GM06990 (cell line): ENCODE data around the gene SRMS.

ENCODE experiments used
- DNase-seq: peaks from one replicate; pipeline ENCODE4 v3.0.0-alpha.2; 2011; ENCODE audit not compliant: insufficient read length; ENCODE audit errors: extremely low read depth
- H3K27me3 ChIP-seq: replicated peaks from 2 replicates; pipeline ENCODE4 v1.6.0; 2011; ENCODE audit warnings: low read length; ENCODE audit not compliant: control insufficient read depth, insufficient read depth
- H3K36me3 ChIP-seq: 2 replicates; pipeline ENCODE4 v1.5.1; 2011; ENCODE audit warnings: low read length; ENCODE audit not compliant: control insufficient read depth, insufficient read depth
- H3K4me3 ChIP-seq: replicated peaks from 2 replicates; pipeline ENCODE4 v1.5.1; 2011; ENCODE audit warnings: low read depth, mild to moderate bottlenecking, control low read depth, low read length
- CTCF ChIP-seq: IDR thresholded peaks from 2 replicates; pipeline ENCODE4 v1.5.1; 2011; ENCODE audit warnings: low read length, control low read depth, mild to moderate bottlenecking, inconsistent platforms; ENCODE audit not compliant: insufficient read depth, poor library complexity, severe bottlenecking

SRMS gene

DNA sequence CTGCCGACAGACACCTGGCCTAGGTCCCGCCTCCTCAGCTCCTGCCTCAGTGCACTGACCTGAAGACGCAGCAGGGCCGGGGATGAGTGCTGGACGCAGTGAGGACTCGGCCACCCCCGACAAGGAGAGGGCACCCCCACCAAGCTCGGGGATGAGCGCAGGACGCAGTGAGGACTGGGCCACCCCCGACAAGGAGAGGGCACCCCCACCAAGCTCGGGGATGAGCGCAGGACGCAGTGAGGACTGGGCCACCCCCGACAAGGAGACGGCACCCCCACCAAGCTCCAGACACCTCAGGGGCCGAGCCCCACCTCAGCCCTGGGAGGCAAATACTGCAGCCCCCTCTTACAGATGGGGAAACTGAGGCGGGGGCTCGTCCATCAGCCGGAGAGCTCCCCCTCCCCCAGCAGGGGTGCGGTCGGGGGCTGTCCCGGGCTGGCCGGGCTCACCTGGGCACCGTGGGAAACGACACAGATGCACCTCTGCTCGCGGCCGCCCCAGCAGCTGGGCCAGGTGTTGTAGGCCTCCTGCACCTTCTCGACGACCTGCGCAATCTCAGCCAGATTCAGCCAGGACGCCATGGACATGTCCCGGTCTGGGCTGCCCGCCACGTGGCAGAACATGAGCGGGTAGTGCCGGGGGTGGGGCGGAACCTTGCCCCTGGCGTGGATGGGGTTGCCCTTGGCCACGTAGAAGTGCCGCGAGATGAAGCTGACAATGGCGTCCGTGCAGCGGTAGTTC lies 19.0 kb upstream of the SRMS start:
- TF ChIP-seq CTCF: no peak
- peaks cover 31% of the 10 kb centered on the region for H3K36me3 ChIP-seq
- no peak for DNase-seq
- H3K27me3 ChIP-seq: no peaks in the 10 kb centered on the region
- no peak overlapping the region for H3K4me3 ChIP-seq

DNA sequence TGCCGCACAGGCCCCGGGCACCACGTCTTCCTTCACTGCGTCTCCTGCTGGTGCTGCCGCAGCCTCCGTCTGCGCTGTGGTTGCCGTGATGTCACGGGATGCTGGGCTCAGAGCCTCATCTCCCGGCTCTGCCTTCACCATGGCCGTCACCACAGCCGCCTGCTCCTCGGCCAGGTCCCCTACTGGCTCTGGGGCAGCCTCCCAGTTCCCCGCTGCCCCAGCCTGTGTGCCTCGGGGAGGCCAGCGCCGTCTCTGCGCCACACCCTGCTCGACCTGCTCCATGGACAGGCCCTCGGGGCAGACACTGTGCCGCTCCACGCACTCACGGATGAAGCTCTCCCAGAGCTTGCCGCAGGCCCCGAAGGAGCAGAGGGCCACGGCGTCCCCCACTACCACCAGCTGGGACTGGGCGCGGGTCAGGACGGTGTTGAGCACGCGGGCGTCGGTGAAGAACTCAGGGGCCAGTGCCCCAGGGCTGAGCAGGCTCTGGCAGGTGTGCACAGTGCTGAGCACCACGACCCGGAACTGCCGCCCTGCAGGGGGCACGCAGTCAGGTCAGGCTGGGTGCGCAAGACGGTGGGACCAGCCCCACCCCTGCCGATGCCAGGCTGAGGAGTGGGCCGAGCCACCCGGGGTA lies 18.3 kb upstream of the SRMS start:
- H3K27me3 ChIP-seq: no peaks in the 10 kb centered on the region
- H3K36me3 ChIP-seq: peaks cover 37% of the 10 kb centered on the region
- no peak for TF ChIP-seq CTCF
- no peak overlapping the region for H3K4me3 ChIP-seq
- DNase-seq: no peak

DNA sequence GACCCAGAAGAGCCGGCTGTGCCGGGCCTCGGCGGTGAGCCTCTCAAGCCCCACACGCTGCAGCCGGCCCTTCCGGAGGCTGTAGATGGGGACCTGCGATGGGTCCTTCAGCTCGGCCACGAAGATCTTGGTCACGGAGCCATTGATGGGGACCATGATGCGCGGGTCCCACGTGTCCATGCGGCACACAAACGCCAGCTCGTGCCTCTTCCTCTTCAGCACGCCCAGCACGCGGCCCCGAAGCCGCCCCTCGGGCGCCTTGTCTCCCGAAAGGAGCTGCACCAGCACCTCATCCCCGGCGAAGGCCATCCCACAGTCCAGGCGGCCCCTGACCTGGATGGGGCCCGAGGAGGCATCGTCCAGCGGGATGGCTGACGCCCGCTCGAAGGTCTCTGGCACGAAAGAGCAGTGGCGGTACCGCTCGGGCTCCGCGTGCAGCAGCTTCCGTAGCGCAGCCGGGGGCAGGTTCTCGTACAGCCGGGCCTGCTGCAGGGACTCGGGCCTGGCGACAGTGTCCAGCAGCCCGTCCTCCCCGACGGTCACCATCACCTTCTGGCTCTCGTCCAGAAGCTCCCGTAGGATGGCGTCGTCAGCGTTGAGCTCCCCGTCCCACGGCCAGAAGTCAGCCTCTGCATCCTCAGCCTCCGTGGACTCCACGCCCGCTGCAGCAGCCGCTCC lies 17.6 kb upstream of the SRMS start:
- Histone ChIP-seq H3K4me3 (no peak overlapping the region), H3K36me3 (peaks cover 39% of the 10 kb centered on the region), H3K27me3 (no peaks in the 10 kb centered on the region)
- DNase-seq: no peak
- TF ChIP-seq CTCF: no peak

GRCh38 chr20:63564036-63564810 lies 16.7 kb upstream of the SRMS start:
- TF ChIP-seq CTCF: no peak
- no peak overlapping the region for H3K4me3 ChIP-seq
- H3K36me3 ChIP-seq: peaks cover 43% of the 10 kb centered on the region
- no peak for DNase-seq
- H3K27me3 ChIP-seq: no peaks in the 10 kb centered on the region

- DNase-seq: no peak
- H3K27me3 ChIP-seq: no peaks in the 10 kb centered on the region
- no peak overlapping the region for H3K4me3 ChIP-seq
- TF ChIP-seq CTCF: no peak
- H3K36me3 ChIP-seq: peaks cover 44% of the 10 kb centered on the region
Observed at GRCh38 chr20:63563225-63563935, 15.8 kb upstream of the SRMS start.
